Aorta (tissue), 5 donors: ENCODE results near the gene KLRC3. TPM values are rescaled to one million over a fixed set of nuclear protein-coding genes. Genes with fewer than 3 reads are reported as not detected.
A peak's percentile ranks its signal among the peaks of the same experiment; 100 is the strongest.
"Not testable (repeated sequence)": the region's sequence is repeated elsewhere in the genome, so short reads cannot be mapped to it uniquely, and the experiment has no call there.

Experiments
- ATAC-seq: fragments of 200-7000 bp; cut with Tn5 transposase; one replicate; pipeline ENCODE4 v1.9.1; 2022; ENCODE audit warnings: moderate library complexity; ENCODE audit not compliant: low FRiP score
- DNase-seq, 2 donors: peaks; one replicate each; pipeline ENCODE4 v3.0.0-alpha.2; 2020
- H3K27ac ChIP-seq, 2 donors: one replicate each; pipeline ENCODE4 v1.5.1; 2013; ENCODE audit warnings: low read length in 2 of 2, mild to moderate bottlenecking in 2 of 2, moderate library complexity in 2 of 2, control low read depth in 1 of 2, inconsistent platforms in 1 of 2, low read depth in 1 of 2
- H3K27me3 ChIP-seq, 2 donors: one replicate each; pipeline ENCODE4 v1.6.1; 2013; ENCODE audit warnings: control low read depth in 1 of 2, low read length in 1 of 2, mild to moderate bottlenecking in 1 of 2, moderate library complexity in 1 of 2; ENCODE audit not compliant: insufficient read depth in 2 of 2, control insufficient read depth in 1 of 2
- H3K36me3 ChIP-seq, 2 donors: one replicate each; pipeline ENCODE4 v1.6.1; 2013; ENCODE audit warnings: control low read depth in 1 of 2, low read length in 1 of 2, mild to moderate bottlenecking in 1 of 2; ENCODE audit not compliant: insufficient read depth in 2 of 2, control insufficient read depth in 1 of 2
- H3K4me1 ChIP-seq, 2 donors: one replicate each; pipeline ENCODE4 v1.6.1; 2013; ENCODE audit warnings: low read length in 2 of 2, control low read depth in 1 of 2, mild to moderate bottlenecking in 1 of 2, moderate library complexity in 1 of 2; ENCODE audit not compliant: insufficient read depth in 2 of 2, control insufficient read depth in 1 of 2
- H3K4me3 ChIP-seq, 2 donors: one replicate each; pipeline ENCODE4 v1.5.1; 2013; ENCODE audit warnings: low read length in 2 of 2, control low read depth in 1 of 2, mild to moderate bottlenecking in 1 of 2
- H3K9me3 ChIP-seq: one replicate; pipeline ENCODE4 v1.6.1; 2013; ENCODE audit warnings: mild to moderate bottlenecking, low read length; ENCODE audit not compliant: control insufficient read depth
- WGBS, 2 donors: extraction: QIAGEN DNeasy Blood & Tissue Kit; methylation state at CpG; one replicate each; pipeline ENCODE4 v1.1.7; 2013; 5-methylcytosine and 5-hydroxymethylcytosine counted together
- intact Hi-C, 2 donors: fragments of 100-400 bp; cut with DNase I; formaldehyde crosslinking; loops; one replicate each; pipeline versions ENCODE4 v1.14.2 to v1.15.0; 2022
- polyA plus RNA-seq, 2 donors: library from polyadenylated mRNA; stranded (reverse); fragments of 200-250 nt; gene quantifications; one replicate each; pipeline ENCODE4 v1.2.3, GENCODE V29; 2013
- total RNA-seq, 2 donors: library from RNA; stranded (reverse); fragmentation: NEBNext Ultra II Directional; extraction: Animal tissue kit (Norgen Biotek cat#: 25700); gene quantifications; one replicate each; pipeline ENCODE4 v1.2.1, GENCODE V29; 2021
- donor health status: healthy with polysubstance abuse.
- donor health status: Bipolar disorder and iron deficiency.
- donor health status: DM: no; HTN: no; CAD: no.
- donor health status: DM: no; HTN: no; CAD: no.
- donor health status: DM: yes; HTN: yes; CAD: no.

KLRC3 gene
- total and polyA plus RNA-seq, 4 donors: not detected

DNA sequence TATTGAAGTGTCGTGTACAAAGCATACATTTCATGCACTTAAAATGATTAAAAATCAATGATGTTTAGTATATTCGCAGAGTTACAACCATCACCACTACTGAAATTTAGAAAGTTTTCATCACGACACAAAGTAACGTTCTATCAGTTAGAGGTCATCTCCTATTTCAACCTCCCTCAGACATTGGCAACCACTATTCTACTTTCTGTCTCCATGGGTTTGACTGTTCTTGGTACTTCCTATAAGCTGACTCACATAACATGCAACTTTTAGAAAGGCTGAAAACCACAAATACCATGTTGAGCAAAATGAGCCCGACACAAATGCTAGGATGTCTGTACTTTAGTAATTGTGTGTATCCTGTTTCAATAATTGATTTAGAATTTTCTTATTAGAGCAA lies 25.7 kb upstream of the KLRC3 start:
- WGBS, 2 donors: 84 to 89% methylated on average over 5 of the region's 5 CpGs
- H3K36me3 ChIP-seq, intact Hi-C loops, H3K4me1 ChIP-seq, H3K27me3 ChIP-seq, ATAC-seq, H3K9me3 ChIP-seq, H3K27ac ChIP-seq, DNase-seq, H3K4me3 ChIP-seq: not testable (repeated sequence)

- not testable (repeated sequence) for ATAC-seq, H3K9me3 ChIP-seq
- 88% methylated on average over 8 of the region's 8 CpGs for WGBS, 2 donors
These were observed 20.7 kb upstream of the KLRC3 start for GRCh38 chr12:10441144-10441543.

DNA sequence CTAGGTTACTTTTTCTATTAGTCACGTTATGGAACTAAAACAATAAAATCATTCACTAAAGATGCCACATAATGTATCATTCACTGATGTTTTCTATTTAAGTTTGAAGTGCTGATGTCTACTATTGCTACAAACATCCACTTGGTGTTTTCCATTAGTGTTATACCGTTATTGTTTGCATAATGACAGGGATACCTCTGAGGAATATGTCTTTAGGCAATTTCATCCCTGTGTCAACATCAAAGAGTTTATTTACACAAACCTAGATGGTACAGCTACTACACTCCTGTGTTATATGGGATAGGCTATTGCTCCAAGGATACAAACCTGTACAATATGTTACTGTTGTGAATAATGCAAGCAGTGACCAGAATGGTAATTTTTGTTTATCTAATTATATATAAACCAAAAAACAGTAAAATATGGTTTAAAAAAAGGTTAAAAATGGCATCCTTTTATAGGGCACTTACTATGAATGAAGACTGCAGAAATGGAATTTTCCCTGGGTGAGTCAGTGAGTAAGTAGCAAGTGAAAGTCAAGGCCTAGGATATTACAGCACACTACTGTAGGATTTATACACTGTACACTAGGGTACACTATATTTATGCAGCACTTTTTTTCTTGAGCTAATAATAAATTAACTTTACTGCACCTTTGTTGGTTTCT lies 19.3 kb upstream of the KLRC3 start:
- H3K36me3 ChIP-seq, intact Hi-C loops, ATAC-seq, DNase-seq, H3K4me3 ChIP-seq, H3K9me3 ChIP-seq, H3K27ac ChIP-seq, H3K4me1 ChIP-seq, H3K27me3 ChIP-seq: not testable (repeated sequence)
- WGBS, 2 donors: 49 to 53% methylated on average over 2 of the region's 2 CpGs

More at GRCh38 chr12:10441144-10441543, 20.7 kb upstream of the KLRC3 start:
- H3K36me3 ChIP-seq, H3K27me3 ChIP-seq, H3K4me3 ChIP-seq, H3K4me1 ChIP-seq, intact Hi-C loops, H3K27ac ChIP-seq, DNase-seq: not testable (repeated sequence)

DNA sequence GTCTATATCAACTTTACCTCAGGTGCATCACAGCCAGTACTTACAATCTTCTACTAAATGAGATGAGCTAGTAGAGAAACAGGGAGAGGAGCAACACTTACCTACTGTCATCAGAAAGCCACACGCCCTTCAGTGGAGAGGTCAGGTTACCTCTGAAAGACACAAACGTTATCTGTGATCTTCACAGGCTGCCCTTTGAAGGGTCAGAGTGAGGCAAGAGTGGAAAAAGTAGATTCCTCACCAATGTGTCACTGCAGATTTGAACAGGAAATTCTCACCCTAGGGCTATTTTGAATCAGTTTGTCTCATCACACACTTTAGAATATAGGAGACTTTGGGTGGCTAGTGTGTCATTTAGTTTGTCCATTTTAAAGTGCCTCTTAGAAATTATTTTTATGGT lies 17.2 kb upstream of the KLRC3 start:
- H3K27ac ChIP-seq, H3K36me3 ChIP-seq, H3K27me3 ChIP-seq, H3K9me3 ChIP-seq, ATAC-seq, H3K4me3 ChIP-seq, intact Hi-C loops, H3K4me1 ChIP-seq, DNase-seq: not testable (repeated sequence)
- 16 to 43% methylated on average over 1 to 2 of the region's 2 CpGs for WGBS, 2 donors

- H3K9me3 ChIP-seq, H3K4me3 ChIP-seq, intact Hi-C loops, ATAC-seq, H3K27me3 ChIP-seq, H3K27ac ChIP-seq, H3K36me3 ChIP-seq, H3K4me1 ChIP-seq: not testable (repeated sequence)
- 31 to 43% methylated on average over 3 of the region's 3 CpGs for WGBS, 2 donors
- DNase-seq: peak in 1 of 2 donors; percentile 40
These were observed 15.4 kb upstream of the KLRC3 start, which contains the start of gene KLRC2 for GRCh38 chr12:10435816-10436215. Gene KLRC2, minus strand, starts transcription at chr12:10436010. Its CDS starts 24 bp downstream, at chr12:10435986.

DNA sequence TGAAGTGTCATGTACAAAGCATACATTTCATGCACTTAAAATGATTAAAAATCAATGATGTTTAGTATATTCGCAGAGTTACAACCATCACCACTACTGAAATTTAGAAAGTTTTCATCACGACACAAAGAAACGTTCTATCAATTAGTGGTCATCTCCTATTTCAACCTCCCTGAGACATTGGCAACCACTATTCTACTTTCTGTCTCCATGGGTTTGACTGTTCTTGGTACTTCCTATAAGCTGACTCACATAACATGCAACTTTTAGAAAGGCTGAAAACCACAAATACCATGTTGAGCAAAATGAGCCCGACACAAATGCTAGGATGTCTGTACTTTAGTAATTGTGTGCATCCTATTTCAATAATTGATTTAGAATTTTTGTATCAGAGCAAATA lies 10.2 kb upstream of the KLRC3 start:
- H3K27me3 ChIP-seq, H3K36me3 ChIP-seq, H3K9me3 ChIP-seq, H3K27ac ChIP-seq, DNase-seq, H3K4me1 ChIP-seq, intact Hi-C loops, ATAC-seq, H3K4me3 ChIP-seq: not testable (repeated sequence)
- WGBS, 2 donors: 89 to 91% methylated on average over 4 of the region's 4 CpGs

GRCh38 chr12:10425938-10426337 lies 5.5 kb upstream of the KLRC3 start:
- H3K27ac ChIP-seq, H3K4me1 ChIP-seq, H3K4me3 ChIP-seq, ATAC-seq, H3K27me3 ChIP-seq, H3K9me3 ChIP-seq, intact Hi-C loops, DNase-seq, H3K36me3 ChIP-seq: not testable (repeated sequence)
- WGBS, 2 donors: 83 to 84% methylated on average over 7 to 8 of the region's 8 CpGs

DNA sequence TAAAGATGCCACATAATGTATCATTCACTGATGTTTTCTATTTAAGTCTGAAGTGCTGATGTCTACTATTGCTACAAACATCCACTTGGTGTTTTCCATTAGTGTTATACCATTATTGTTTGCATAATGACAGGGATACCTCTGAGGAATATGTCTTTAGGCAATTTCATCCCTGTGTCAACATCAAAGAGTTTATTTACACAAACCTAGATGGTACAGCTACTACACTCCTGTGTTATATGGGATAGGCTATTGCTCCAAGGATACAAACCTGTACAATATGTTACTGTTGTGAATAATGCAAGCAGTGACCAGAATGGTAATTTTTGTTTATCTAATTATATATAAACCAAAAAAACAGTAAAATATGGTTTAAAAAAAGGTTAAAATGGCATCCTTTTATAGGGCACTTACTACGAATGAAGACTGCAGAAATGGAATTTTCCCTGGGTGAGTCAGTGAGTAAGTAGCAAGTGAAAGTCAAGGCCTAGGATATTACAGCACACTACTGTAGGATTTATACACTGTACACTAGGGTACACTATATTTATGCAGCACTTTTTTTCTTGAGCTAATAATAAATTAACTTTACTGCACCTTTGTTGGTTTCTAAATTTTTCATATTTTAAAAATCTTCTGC lies 4.0 kb upstream of the KLRC3 start:
- H3K27me3 ChIP-seq, ATAC-seq, H3K36me3 ChIP-seq, H3K4me1 ChIP-seq, H3K9me3 ChIP-seq, DNase-seq, intact Hi-C loops, H3K4me3 ChIP-seq, H3K27ac ChIP-seq: not testable (repeated sequence)
- WGBS, 2 donors: 31 to 39% methylated on average over 1 of the region's 1 CpG

- WGBS, 2 donors: 20 to 21% methylated on average over 2 of the region's 3 CpGs
- H3K27ac ChIP-seq, intact Hi-C loops, H3K4me1 ChIP-seq, H3K4me3 ChIP-seq, ATAC-seq, DNase-seq, H3K36me3 ChIP-seq, H3K9me3 ChIP-seq, H3K27me3 ChIP-seq: not testable (repeated sequence)
These were observed 1.8 kb upstream of the KLRC3 start for GRCh38 chr12:10422159-10422558.
